PC-3 (cell line): ENCODE data around the gene HDAC4. TPM values are rescaled to one million over a fixed set of nuclear protein-coding genes. Genes with fewer than 3 reads are reported as not detected.

Source experiments
- ATAC-seq: fragments of 200-7000 bp; cut with Tn5 transposase; 2 replicates; pipeline ENCODE4 v1.9.1; 2020; ENCODE audit warnings: mild to moderate bottlenecking, moderate library complexity
- BruUV-seq: library from RNA; stranded (reverse); fragments of 400-500 nt; replicated peaks from 2 replicates; lab custom pipeline; 2021; lab: Mats Ljungman, UMichigan
- CTCF ChIA-PET: fragments of 300-600 bp; sonication (Branson Sonifier 250); formaldehyde crosslinking; loops from one replicate; lab custom pipeline; 2022; ENCODE audit warnings: antibody characterized with exemption; lab: Charles Lee
- POLR2A ChIA-PET: fragments of 300-600 bp; sonication (Branson Sonifier 250); formaldehyde crosslinking; loops from one replicate; lab custom pipeline; 2022; ENCODE audit warnings: antibody characterized with exemption; ENCODE audit not compliant: unreplicated experiment; lab: Charles Lee
- DNase-seq: peaks from one replicate; pipeline ENCODE4 v3.0.0-alpha.2; 2015
- H2AFZ ChIP-seq: fragments of 300-600 bp; sonication (generic); 2 replicates; pipeline ENCODE4 v1.6.0; 2016; ENCODE audit warnings: antibody characterized with exemption, low read length
- H3F3A ChIP-seq: fragments of 300-600 bp; sonication (generic); one replicate; pipeline ENCODE4 v1.6.0; 2017; ENCODE audit warnings: antibody characterized with exemption, low read length, control low read depth, mild to moderate bottlenecking; ENCODE audit not compliant: unreplicated experiment
- H3K27ac ChIP-seq: fragments of 300-600 bp; sonication (generic); 2 replicates; pipeline ENCODE4 v1.5.1; 2016; ENCODE audit warnings: mild to moderate bottlenecking, low read length
- H3K27me3 ChIP-seq: fragments of 300-600 bp; sonication (generic); 2 replicates; pipeline ENCODE4 v1.6.1; 2016; ENCODE audit warnings: low read length, mixed read lengths
- H3K36me3 ChIP-seq: fragments of 300-600 bp; sonication (generic); 2 replicates; pipeline ENCODE4 v1.6.1; 2016; ENCODE audit warnings: low read depth, mixed run types, low read length, mixed read lengths
- H3K4me1 ChIP-seq: fragments of 300-600 bp; sonication (generic); 2 replicates; pipeline ENCODE4 v1.5.1; 2016; ENCODE audit warnings: low read length; ENCODE audit not compliant: insufficient read depth
- H3K4me2 ChIP-seq: fragments of 300-600 bp; sonication (generic); 2 replicates; pipeline ENCODE4 v1.6.0; 2016; ENCODE audit warnings: low read length
- H3K4me3 ChIP-seq: fragments of 300-600 bp; sonication (generic); 2 replicates; pipeline ENCODE4 v1.5.1; 2016; ENCODE audit warnings: mild to moderate bottlenecking, low read length, mixed read lengths
- H3K79me2 ChIP-seq: fragments of 300-600 bp; sonication (generic); 2 replicates; pipeline ENCODE4 v1.6.1; 2017; ENCODE audit warnings: low read length, mixed read lengths
- H3K9ac ChIP-seq: fragments of 300-600 bp; sonication (generic); 2 replicates; pipeline ENCODE4 v1.6.0; 2016; ENCODE audit warnings: mild to moderate bottlenecking, low read length
- H3K9me2 ChIP-seq: fragments of 300-600 bp; sonication (generic); replicated peaks from 2 replicates; pipeline ENCODE4 v1.6.1; 2016; ENCODE audit warnings: mixed run types, low read length, mixed read lengths
- H3K9me3 ChIP-seq: fragments of 300-600 bp; sonication (generic); 2 replicates; pipeline ENCODE4 v1.6.1; 2016; ENCODE audit warnings: low read length, mixed read lengths
- H4K20me1 ChIP-seq: fragments of 300-600 bp; sonication (generic); 2 replicates; pipeline ENCODE4 v1.6.1; 2016; ENCODE audit warnings: low read length, mixed read lengths
- CTCF ChIP-seq: fragments of 300-600 bp; sonication (generic); conservative IDR thresholded peaks from 2 replicates; pipeline ENCODE4 v1.5.1; 2017; ENCODE audit warnings: antibody characterized with exemption, low read depth, mild to moderate bottlenecking, low read length
- EZH2 ChIP-seq: fragments of 300-600 bp; sonication (generic); IDR thresholded peaks from one replicate; pipeline ENCODE4 v1.6.1; 2017; ENCODE audit warnings: antibody characterized with exemption, mild to moderate bottlenecking, low read length; ENCODE audit not compliant: unreplicated experiment
- EZH2phosphoT487 ChIP-seq: fragments of 300-600 bp; sonication (generic); IDR thresholded peaks from 2 replicates; pipeline ENCODE4 v1.6.1; 2018; ENCODE audit warnings: mild to moderate bottlenecking, antibody characterized with exemption, low read length, borderline replicate concordance
- intact Hi-C: fragments of 100-400 bp; cut with micrococcal nuclease; formaldehyde crosslinking; loops from 2 replicates; pipeline ENCODE4 v1.9.0; 2023
- total RNA-seq: library from RNA; depleted of rRNA; stranded (reverse); fragments of >200 nt; gene quantifications from 2 replicates; pipeline ENCODE4 v1.2.3, GENCODE V29; 2014

The HDAC4 gene
- total RNA-seq, 1 experiment from 2014 or later, result 8.5 TPM

GRCh38 chr2:239359196-239359912 is 41.5 kb downstream of the HDAC4 start:
- H3K4me1 ChIP-seq, result no peaks in the 10 kb centered on the region
- H3K4me3 ChIP-seq, result no peak overlapping the region
- H4K20me1 ChIP-seq, result no peaks in the 10 kb centered on the region
- CTCF ChIA-PET, result no interaction called here
- no TSS peak for BruUV-seq
- no peak overlapping the region for H3K9ac ChIP-seq
- DNase-seq (no peak), ATAC-seq (no peak)
- no peak overlapping the region for H2AFZ ChIP-seq
- H3K4me2 ChIP-seq, result no peak overlapping the region
- H3K27me3 ChIP-seq, result no peaks in the 10 kb centered on the region
- no peaks in the 10 kb centered on the region for H3F3A ChIP-seq
- H3K9me3 ChIP-seq, result no peaks in the 10 kb centered on the region
- no peak for TF ChIP-seq EZH2phosphoT487
- no peak for TF ChIP-seq EZH2
- no peak for TF ChIP-seq CTCF
- H3K9me2 ChIP-seq, result no peaks in the 10 kb centered on the region
- H3K36me3 ChIP-seq, result peaks cover 3% of the 10 kb centered on the region; the same call in 1 of the 2 replicates
- 0 out of 2 replicates have a peak, but pooled peaks cover 4% of the 10 kb centered on the region for H3K79me2 ChIP-seq
- intact Hi-C loops, result no loop called here
- POLR2A ChIA-PET, result no interaction called here
- H3K27ac ChIP-seq, result no peak overlapping the region

GRCh38 chr2:239358062-239358754 is 42.6 kb downstream of the HDAC4 start:
- Histone ChIP-seq H3K9ac (no peak overlapping the region), H3F3A (no peaks in the 10 kb centered on the region), H3K27ac (no peak overlapping the region), H2AFZ (no peak overlapping the region), H3K36me3 (peaks cover 3% of the 10 kb centered on the region; the same call in 1 of the 2 replicates), H3K79me2 (0 out of 2 replicates have a peak, but pooled peaks cover 4% of the 10 kb centered on the region), H3K4me3 (no peak overlapping the region), H3K4me2 (no peak overlapping the region), H3K4me1 (no peaks in the 10 kb centered on the region), H3K9me2 (no peaks in the 10 kb centered on the region), H3K9me3 (no peaks in the 10 kb centered on the region), H4K20me1 (no peaks in the 10 kb centered on the region), H3K27me3 (no peaks in the 10 kb centered on the region)
- ChIA-PET POLR2A (no interaction called here), CTCF (interaction anchor here (0.6 kb wide), 1 partner anchor 11 kb away, joined by 3 read pairs; no protein-coding TSS in a partner anchor)
- DNase-seq (no peak), ATAC-seq (no peak; the same call in 1 of the 2 replicates)
- no TSS peak for BruUV-seq
- TF ChIP-seq EZH2phosphoT487 (no peak), CTCF (no peak), EZH2 (no peak)
- intact Hi-C loops, result no loop called here

- Histone ChIP-seq H3K9me3 (no peaks in the 10 kb centered on the region), H3K9me2 (no peaks in the 10 kb centered on the region), H3K79me2 (0 out of 2 replicates have a peak, but pooled peaks cover 1% of the 10 kb centered on the region), H4K20me1 (no peaks in the 10 kb centered on the region), H3F3A (no peaks in the 10 kb centered on the region), H3K27me3 (no peaks in the 10 kb centered on the region), H3K4me1 (no peaks in the 10 kb centered on the region), H3K36me3 (peaks cover 3% of the 10 kb centered on the region; the same call in 1 of the 2 replicates), H3K27ac (no peak overlapping the region), H3K9ac (no peak overlapping the region), H3K4me2 (no peak overlapping the region), H3K4me3 (no peak overlapping the region), H2AFZ (no peak overlapping the region)
- no peak for ATAC-seq
- ChIA-PET POLR2A (no interaction called here), CTCF (no interaction called here)
- TF ChIP-seq EZH2phosphoT487 (no peak), EZH2 (no peak), CTCF (no peak)
- DNase-seq, result no peak
- BruUV-seq, result no TSS peak
- intact Hi-C loops, result no loop called here
Measured at GRCh38 chr2:239355724-239356123, 45.1 kb downstream of the HDAC4 start.
